K562 (cell line): ENCODE data around the gene VTA1. TPM values are rescaled to one million over a fixed set of nuclear protein-coding genes. Genes with fewer than 3 reads are reported as not detected.

ENCODE experiments used
- AFF1 ChIP-seq, 2 experiments: fragments of 450-650 bp; IDR thresholded peaks; 2 replicates each; pipeline ENCODE4 v1.6.1; 2018; ENCODE audit warnings: mild to moderate bottlenecking in 2 of 2, low read depth in 1 of 2; ENCODE audit not compliant: partially characterized antibody in 2 of 2
- BRF1 ChIP-seq: IDR thresholded peaks from 3 replicates; pipeline ENCODE4 v1.6.1; 2011; ENCODE audit warnings: borderline replicate concordance, mild to moderate bottlenecking; ENCODE audit not compliant: insufficient read length; ENCODE audit errors: extremely low read depth
- CBX2 ChIP-seq: fragments of 200-600 bp; sonication (generic); IDR thresholded peaks from one replicate; pipeline ENCODE4 v1.6.1; 2012; ENCODE audit warnings: mild to moderate bottlenecking, low read length, inconsistent platforms; ENCODE audit not compliant: insufficient read depth, poor library complexity, severe bottlenecking
- COPS2 ChIP-seq: fragments of 450-650 bp; conservative IDR thresholded peaks from 2 replicates; pipeline ENCODE4 v1.6.1; 2016; ENCODE audit warnings: mild to moderate bottlenecking, moderate library complexity
- DDX20 ChIP-seq: fragments of 450-650 bp; IDR thresholded peaks from 2 replicates; pipeline ENCODE4 v1.6.1; 2016; ENCODE audit warnings: missing genetic modification characterization, low read depth, mild to moderate bottlenecking, missing compliant biosample characterization, moderate library complexity
- ELF2 ChIP-seq: fragments of 250-450 bp; sonication (Bioruptor Pico); IDR thresholded peaks from 2 replicates; pipeline ENCODE4 v1.5.0; 2021; ENCODE audit warnings: mild to moderate bottlenecking
- ETS2 ChIP-seq: IDR thresholded peaks from 2 replicates; pipeline ENCODE4 v1.6.1; 2016; ENCODE audit warnings: borderline replicate concordance, missing genetic modification characterization, mild to moderate bottlenecking, moderate library complexity, missing compliant biosample characterization; ENCODE audit not compliant: poor library complexity, severe bottlenecking
- HNRNPUL1 ChIP-seq: fragments of 200-400 bp; formaldehyde crosslinking; IDR thresholded peaks from 2 replicates; pipeline ENCODE4 v1.6.1; 2017; ENCODE audit warnings: low read length
- KDM2B ChIP-seq: fragments of 250-450 bp; sonication (Bioruptor Pico); IDR thresholded peaks from 2 replicates; pipeline ENCODE4 v1.8.0; 2021; ENCODE audit warnings: mild to moderate bottlenecking, moderate library complexity
- KLF16 ChIP-seq: IDR thresholded peaks from 2 replicates; pipeline ENCODE4 v1.6.1; 2016; ENCODE audit warnings: antibody characterized with exemption
- LARP7 ChIP-seq: fragments of 450-650 bp; IDR thresholded peaks from 2 replicates; pipeline ENCODE4 v1.6.1; 2016
- MCM5 ChIP-seq: fragments of 450-650 bp; IDR thresholded peaks from 2 replicates; pipeline ENCODE4 v1.6.1; 2016; ENCODE audit warnings: low read depth
- MYNN ChIP-seq, 2 experiments: sonication (generic); formaldehyde crosslinking in 1 of 2; IDR thresholded peaks; 2 replicates each; pipeline versions ENCODE4 v1.5.0 to v1.6.1; 2016 to 2020; ENCODE audit warnings: antibody characterized with exemption in 1 of 2, missing genetic modification reagents in 1 of 2
- NR2C2 ChIP-seq, 2 experiments: fragments of 200-800 bp in 1 of 2; sonication (Bioruptor generic) in 1 of 2; sonication (generic) in 1 of 2; formaldehyde crosslinking in 1 of 2; IDR thresholded peaks; 2 replicates each; pipeline versions ENCODE4 v1.6.1 to v1.8.0; 2016 to 2022; ENCODE audit warnings: mild to moderate bottlenecking in 1 of 2, missing compliant biosample characterization in 1 of 2, missing genetic modification characterization in 1 of 2, missing genetic modification reagents in 1 of 2
- TCF3 ChIP-seq: sonication (generic); formaldehyde crosslinking; IDR thresholded peaks from 2 replicates; pipeline ENCODE4 v1.4.0; 2020; ENCODE audit warnings: mild to moderate bottlenecking, missing genetic modification reagents
- TRIM24 ChIP-seq, 2 experiments: fragments of 450-650 bp; IDR thresholded peaks; 2 replicates each; pipeline ENCODE4 v1.6.1; 2016
- ZC3H8 ChIP-seq: fragments of 450-650 bp; IDR thresholded peaks from 2 replicates; pipeline ENCODE4 v1.6.1; 2017
- ZFP1 ChIP-seq: fragments of 450-650 bp; formaldehyde crosslinking; IDR thresholded peaks from 2 replicates; pipeline ENCODE4 v1.4.0; 2020; ENCODE audit warnings: mild to moderate bottlenecking, mixed read lengths
- ZNF444 ChIP-seq: fragments of 250-450 bp; sonication (Bioruptor Pico); IDR thresholded peaks from 2 replicates; pipeline ENCODE4 v1.4.0; 2020; ENCODE audit warnings: mild to moderate bottlenecking, moderate library complexity
- polyA plus RNA-seq, 8 experiments: library from polyadenylated mRNA; depleted of rRNA in 4 of 8; stranded (reverse) in 5 of 8; unstranded in 3 of 8; fragments of >200 nt; fragmentation: Nextera tagmentation in 2 of 8; fragmentation: Illumina TruSeq in 1 of 8; extraction: Ambion mirVana in 2 of 8; extraction: Trizol in 1 of 8; gene quantifications; 2 replicates each; pipeline versions ENCODE4 v1.2.1 to v1.2.3, GENCODE V29; 2011 to 2014; ENCODE audit warnings: inconsistent platforms in 1 of 8, missing spikeins in 1 of 8
- total RNA-seq, 7 experiments: library from RNA; depleted of rRNA in 6 of 7; stranded (reverse); fragments of >200 nt in 6 of 7; fragmentation: Illumina TruSeq in 2 of 7; extraction: Trizol in 2 of 7; gene quantifications; 2 replicates each; pipeline versions ENCODE4 v1.2.1 to v1.2.3, GENCODE V29; 2011 to 2021; ENCODE audit warnings: low replicate concordance in 1 of 7
- TF ChIP-seq, protein P1 (sequence below): fragments of 200-800 bp; sonication (Bioruptor generic); IDR thresholded peaks from 2 replicates; pipeline ENCODE4 v1.6.1; 2017; ENCODE audit warnings: missing genetic modification characterization, missing compliant biosample characterization
- TF ChIP-seq, protein P2 (sequence below): fragments of 250-450 bp; sonication (Bioruptor Pico); IDR thresholded peaks from 2 replicates; pipeline ENCODE4 v1.5.0; 2020; ENCODE audit warnings: mild to moderate bottlenecking, borderline replicate concordance

VTA1 gene
- total and polyA plus RNA-seq, 9 of the 15 experiments (the other 6 are each of a cell fraction or from before 2014, with no cell fraction given), result 47.8 to 182 (median 84.6) TPM

DNA sequence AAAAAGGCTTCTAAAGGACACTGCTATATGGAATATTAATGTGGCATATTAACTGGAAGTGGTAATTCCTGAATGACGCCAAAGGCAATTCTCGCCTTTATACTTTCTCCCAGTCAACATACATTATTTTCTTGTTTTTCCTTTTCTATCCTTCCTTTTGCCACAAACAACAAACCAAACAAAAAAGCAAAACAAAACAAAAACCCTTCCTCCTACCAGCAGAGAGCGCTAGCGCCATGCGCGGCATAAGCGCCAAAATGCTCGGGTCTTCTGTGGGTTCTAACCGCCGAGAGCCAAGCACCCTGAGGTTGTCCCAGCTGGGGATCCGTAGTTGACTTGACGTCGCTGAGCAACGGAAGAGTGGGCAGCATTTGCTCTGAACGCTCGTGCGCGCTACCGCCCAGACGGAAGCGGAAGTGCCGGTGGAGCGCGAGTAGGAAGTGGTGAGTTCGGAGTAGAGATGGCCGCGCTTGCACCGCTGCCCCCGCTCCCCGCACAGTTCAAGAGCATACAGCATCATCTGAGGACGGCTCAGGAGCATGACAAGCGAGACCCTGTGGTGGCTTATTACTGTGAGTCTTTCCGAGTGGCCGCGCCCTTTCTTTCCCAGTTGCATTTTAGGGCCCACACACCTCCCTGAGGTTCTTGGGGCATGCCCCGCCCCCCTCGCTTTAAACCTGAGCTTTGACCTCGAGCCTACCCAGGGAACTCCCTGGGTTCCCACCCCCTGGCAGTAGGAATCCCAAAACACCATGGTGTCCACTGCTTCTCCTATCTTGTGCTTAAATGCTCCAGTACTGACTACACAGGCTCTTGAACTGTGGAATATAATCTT is at the start of gene VTA1, which contains the start of gene NMBR (continued):
- TF ChIP-seq, protein P1, sequence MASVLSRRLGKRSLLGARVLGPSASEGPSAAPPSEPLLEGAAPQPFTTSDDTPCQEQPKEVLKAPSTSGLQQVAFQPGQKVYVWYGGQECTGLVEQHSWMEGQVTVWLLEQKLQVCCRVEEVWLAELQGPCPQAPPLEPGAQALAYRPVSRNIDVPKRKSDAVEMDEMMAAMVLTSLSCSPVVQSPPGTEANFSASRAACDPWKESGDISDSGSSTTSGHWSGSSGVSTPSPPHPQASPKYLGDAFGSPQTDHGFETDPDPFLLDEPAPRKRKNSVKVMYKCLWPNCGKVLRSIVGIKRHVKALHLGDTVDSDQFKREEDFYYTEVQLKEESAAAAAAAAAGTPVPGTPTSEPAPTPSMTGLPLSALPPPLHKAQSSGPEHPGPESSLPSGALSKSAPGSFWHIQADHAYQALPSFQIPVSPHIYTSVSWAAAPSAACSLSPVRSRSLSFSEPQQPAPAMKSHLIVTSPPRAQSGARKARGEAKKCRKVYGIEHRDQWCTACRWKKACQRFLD, result no peak
- TF ChIP-seq BRF1 (no peak), CBX2 (no peak), NR2C2 (CRISPR knock-in tag; IDR thresholded peaks at IDR 0.05) (peak; percentile 77), NR2C2 (tag; IDR thresholded peaks at IDR 0.05) (peak; percentile 96), KDM2B (CRISPR knock-in tag) (no peak), DDX20 (tag) (no peak), ETS2 (tag) (no peak), ZNF444 (CRISPR knock-in tag) (no peak), HNRNPUL1 (no peak), TCF3 (CRISPR knock-in tag) (peak; percentile 40), MCM5 (no peak), MYNN (IDR thresholded peaks at IDR 0.05) (peak; percentile 83; the same call in 1 of the 2 replicates), MYNN (CRISPR knock-in tag; IDR thresholded peaks at IDR 0.05) (no peak), LARP7 (no peak), TRIM24 (IDR thresholded peaks at IDR 0.05) (peak in 1 of 2 experiments; percentile 85; a peak in 3 of 4 replicates), ZC3H8 (peak; percentile 22; the same call in 1 of the 2 replicates), KLF16 (peak; percentile 93), ZFP1 (CRISPR knock-in tag) (no peak), AFF1 (IDR thresholded peaks at IDR 0.05; ENCODE audit: low read depth in 1 of 2, partially characterized antibody in 2 of 2) (peak; percentile 57 to 67), ELF2 (CRISPR knock-in tag) (peak; percentile 96), COPS2 (no peak)
- TF ChIP-seq, protein P2, sequence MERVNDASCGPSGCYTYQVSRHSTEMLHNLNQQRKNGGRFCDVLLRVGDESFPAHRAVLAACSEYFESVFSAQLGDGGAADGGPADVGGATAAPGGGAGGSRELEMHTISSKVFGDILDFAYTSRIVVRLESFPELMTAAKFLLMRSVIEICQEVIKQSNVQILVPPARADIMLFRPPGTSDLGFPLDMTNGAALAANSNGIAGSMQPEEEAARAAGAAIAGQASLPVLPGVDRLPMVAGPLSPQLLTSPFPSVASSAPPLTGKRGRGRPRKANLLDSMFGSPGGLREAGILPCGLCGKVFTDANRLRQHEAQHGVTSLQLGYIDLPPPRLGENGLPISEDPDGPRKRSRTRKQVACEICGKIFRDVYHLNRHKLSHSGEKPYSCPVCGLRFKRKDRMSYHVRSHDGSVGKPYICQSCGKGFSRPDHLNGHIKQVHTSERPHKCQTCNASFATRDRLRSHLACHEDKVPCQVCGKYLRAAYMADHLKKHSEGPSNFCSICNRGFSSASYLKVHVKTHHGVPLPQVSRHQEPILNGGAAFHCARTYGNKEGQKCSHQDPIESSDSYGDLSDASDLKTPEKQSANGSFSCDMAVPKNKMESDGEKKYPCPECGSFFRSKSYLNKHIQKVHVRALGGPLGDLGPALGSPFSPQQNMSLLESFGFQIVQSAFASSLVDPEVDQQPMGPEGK (CRISPR knock-in tag), result no peak
